ENCODE results near the gene IL12RB1.
"Not testable (repeated sequence)": the region's sequence is repeated elsewhere in the genome, so short reads cannot be mapped to it uniquely, and the experiment has no call there.

DNA sequence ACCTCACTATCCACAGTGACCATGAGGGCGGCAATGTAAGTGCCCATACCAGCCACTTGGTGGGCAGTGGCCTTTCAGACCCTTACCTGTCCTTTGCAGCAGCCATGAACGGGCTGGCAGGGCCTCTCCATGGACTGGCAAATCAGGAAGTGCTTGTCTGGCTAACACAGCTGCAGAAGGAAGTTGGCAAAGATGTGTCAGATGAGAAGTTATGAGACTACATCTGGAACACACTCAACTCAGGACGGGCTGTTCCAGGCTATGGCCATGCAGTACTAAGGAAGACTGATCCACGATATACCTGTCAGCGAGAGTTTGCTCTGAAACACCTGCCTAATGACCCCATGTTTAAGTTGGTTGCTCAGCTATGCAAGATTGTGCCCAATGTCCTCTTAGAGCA, 55.3 kb downstream of the IL12RB1 start:
- TF ChIP-seq, protein P1, sequence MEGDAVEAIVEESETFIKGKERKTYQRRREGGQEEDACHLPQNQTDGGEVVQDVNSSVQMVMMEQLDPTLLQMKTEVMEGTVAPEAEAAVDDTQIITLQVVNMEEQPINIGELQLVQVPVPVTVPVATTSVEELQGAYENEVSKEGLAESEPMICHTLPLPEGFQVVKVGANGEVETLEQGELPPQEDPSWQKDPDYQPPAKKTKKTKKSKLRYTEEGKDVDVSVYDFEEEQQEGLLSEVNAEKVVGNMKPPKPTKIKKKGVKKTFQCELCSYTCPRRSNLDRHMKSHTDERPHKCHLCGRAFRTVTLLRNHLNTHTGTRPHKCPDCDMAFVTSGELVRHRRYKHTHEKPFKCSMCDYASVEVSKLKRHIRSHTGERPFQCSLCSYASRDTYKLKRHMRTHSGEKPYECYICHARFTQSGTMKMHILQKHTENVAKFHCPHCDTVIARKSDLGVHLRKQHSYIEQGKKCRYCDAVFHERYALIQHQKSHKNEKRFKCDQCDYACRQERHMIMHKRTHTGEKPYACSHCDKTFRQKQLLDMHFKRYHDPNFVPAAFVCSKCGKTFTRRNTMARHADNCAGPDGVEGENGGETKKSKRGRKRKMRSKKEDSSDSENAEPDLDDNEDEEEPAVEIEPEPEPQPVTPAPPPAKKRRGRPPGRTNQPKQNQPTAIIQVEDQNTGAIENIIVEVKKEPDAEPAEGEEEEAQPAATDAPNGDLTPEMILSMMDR (IDR thresholded peaks at IDR 0.05) = not testable (repeated sequence)
- TF ChIP-seq POLR2A (IDR thresholded peaks at IDR 0.05) = not testable (repeated sequence)

Measured in thyroid gland (tissue), 4 donors.